GM12874 (cell line): ENCODE results near the gene PPARGC1A.

Source experiments
- CTCF ChIP-seq: IDR thresholded peaks from 2 replicates; pipeline ENCODE4 v1.5.1; 2011; ENCODE audit warnings: low read depth, mild to moderate bottlenecking, control low read depth, low read length, moderate library complexity; ENCODE audit not compliant: insufficient read depth

The PPARGC1A gene

GRCh38 chr4:23788027-23788426 lies 101.8 kb downstream of the PPARGC1A start:
- no peak for TF ChIP-seq CTCF

- no peak for TF ChIP-seq CTCF
Observed at GRCh38 chr4:23782778-23783437, 106.9 kb downstream of the PPARGC1A start.

- no peak for TF ChIP-seq CTCF
Observed at GRCh38 chr4:23779839-23780238, 110.0 kb downstream of the PPARGC1A start.

- TF ChIP-seq CTCF: no peak
Observed at GRCh38 chr4:23779422-23779821, 110.4 kb downstream of the PPARGC1A start.

- TF ChIP-seq CTCF: no peak
Observed at GRCh38 chr4:23775694-23776093, 114.2 kb downstream of the PPARGC1A start.

- TF ChIP-seq CTCF: no peak
Observed at GRCh38 chr4:23774909-23775308, 114.9 kb downstream of the PPARGC1A start.

- no peak for TF ChIP-seq CTCF
Observed at GRCh38 chr4:23773884-23774636, 115.8 kb downstream of the PPARGC1A start.
